Measurements from ENCODE around the gene DCC. TPM values are rescaled to one million over a fixed set of nuclear protein-coding genes. Genes with fewer than 3 reads are reported as not detected.
A peak's percentile ranks its signal among the peaks of the same experiment; 100 is the strongest.

Gene DCC, protein sequence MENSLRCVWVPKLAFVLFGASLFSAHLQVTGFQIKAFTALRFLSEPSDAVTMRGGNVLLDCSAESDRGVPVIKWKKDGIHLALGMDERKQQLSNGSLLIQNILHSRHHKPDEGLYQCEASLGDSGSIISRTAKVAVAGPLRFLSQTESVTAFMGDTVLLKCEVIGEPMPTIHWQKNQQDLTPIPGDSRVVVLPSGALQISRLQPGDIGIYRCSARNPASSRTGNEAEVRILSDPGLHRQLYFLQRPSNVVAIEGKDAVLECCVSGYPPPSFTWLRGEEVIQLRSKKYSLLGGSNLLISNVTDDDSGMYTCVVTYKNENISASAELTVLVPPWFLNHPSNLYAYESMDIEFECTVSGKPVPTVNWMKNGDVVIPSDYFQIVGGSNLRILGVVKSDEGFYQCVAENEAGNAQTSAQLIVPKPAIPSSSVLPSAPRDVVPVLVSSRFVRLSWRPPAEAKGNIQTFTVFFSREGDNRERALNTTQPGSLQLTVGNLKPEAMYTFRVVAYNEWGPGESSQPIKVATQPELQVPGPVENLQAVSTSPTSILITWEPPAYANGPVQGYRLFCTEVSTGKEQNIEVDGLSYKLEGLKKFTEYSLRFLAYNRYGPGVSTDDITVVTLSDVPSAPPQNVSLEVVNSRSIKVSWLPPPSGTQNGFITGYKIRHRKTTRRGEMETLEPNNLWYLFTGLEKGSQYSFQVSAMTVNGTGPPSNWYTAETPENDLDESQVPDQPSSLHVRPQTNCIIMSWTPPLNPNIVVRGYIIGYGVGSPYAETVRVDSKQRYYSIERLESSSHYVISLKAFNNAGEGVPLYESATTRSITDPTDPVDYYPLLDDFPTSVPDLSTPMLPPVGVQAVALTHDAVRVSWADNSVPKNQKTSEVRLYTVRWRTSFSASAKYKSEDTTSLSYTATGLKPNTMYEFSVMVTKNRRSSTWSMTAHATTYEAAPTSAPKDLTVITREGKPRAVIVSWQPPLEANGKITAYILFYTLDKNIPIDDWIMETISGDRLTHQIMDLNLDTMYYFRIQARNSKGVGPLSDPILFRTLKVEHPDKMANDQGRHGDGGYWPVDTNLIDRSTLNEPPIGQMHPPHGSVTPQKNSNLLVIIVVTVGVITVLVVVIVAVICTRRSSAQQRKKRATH (N-terminal part only)
- total RNA-seq (2021; ENCODE audit: unreplicated experiment) (not detected), Bru-seq, nascent RNA (percentile 0 among the genes with signal in this experiment), BruChase-seq, experiment 1, labeled RNA remaining after a 6-hour chase (percentile 0 among the genes with signal in this experiment), BruChase-seq, experiment 2, labeled RNA remaining after a 2-hour chase (percentile 0 among the genes with signal in this experiment)
- not detected in 2 replicates for polyA plus RNA-seq (2012)
- long read RNA-seq: 0 reads

DNA sequence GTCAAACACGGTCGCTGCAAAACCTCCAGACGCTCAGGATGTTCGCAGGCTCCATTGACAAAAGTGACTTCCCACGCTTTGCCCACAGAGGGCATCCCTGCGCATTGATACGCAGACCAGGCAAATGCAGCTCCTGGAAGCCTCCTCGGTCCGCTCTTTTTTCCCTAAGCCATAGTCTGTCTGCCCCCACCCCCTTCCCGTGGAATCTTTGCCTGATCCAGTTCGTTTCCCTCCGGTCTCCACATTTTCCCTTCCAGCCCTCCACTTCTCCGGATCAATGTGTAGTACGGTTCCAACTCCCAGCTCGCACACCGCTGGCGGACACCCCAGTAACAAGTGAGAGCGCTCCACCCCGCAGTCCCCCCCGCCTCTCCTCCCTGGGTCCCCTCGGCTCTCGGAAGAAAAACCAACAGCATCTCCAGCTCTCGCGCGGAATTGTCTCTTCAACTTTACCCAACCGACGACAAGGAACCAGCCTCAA is at the start of gene DCC:
Gene DCC, plus strand, starts transcription at position 307 of the 481 bp plus-strand sequence. CDS start 591 bp downstream, outside the sequence.
- no peak within 1 kb of the TSS for H3K4me2 ChIP-seq (ENCODE audit: low read length)
- no peak within 1 kb of the TSS for H2AFZ ChIP-seq (ENCODE audit: low read depth, low read length, poor library complexity, severe bottlenecking)
- intact Hi-C loops (cut with micrococcal nuclease): no loop called here
- H3K36me3 ChIP-seq (ENCODE audit: control insufficient read depth in 1 of 2, insufficient read depth in 2 of 2, low read length in 2 of 2): no peaks in the 10 kb centered on the region
- no peaks in the 10 kb centered on the region for H4K20me1 ChIP-seq (ENCODE audit: insufficient read depth)
- no peaks in the 10 kb centered on the region for H3K27me3 ChIP-seq (ENCODE audit: insufficient read depth, low read length)
- peaks cover 4 to 18% of the 10 kb centered on the region in 2 experiments; a peak in 2 of 4 replicates for H3K9me3 ChIP-seq (ENCODE audit: control insufficient read depth in 1 of 2, insufficient read depth in 1 of 2, low read depth in 1 of 2, low read length in 2 of 2)
- H3K4me3 ChIP-seq (replicated peaks in 1 of 2; ENCODE audit: low read depth in 1 of 2, low read length in 2 of 2): no peak within 1 kb of the TSS
- CTCF ChIA-PET: no interaction called here
- no TSS peak for BruUV-seq (replicated peaks)
- H3K27ac ChIP-seq (ENCODE audit: low read depth, low read length): no peak within 1 kb of the TSS
- no peaks in the 10 kb centered on the region for H3K79me2 ChIP-seq (ENCODE audit: insufficient read depth, low read length)
- RAD21 ChIA-PET (ENCODE audit: low non-redundant PET in 1 of 2, low total read pairs in 2 of 2, uncharacterized antibody in 2 of 2, unreplicated experiment in 2 of 2): no interaction called here
- ATAC-seq (no peak), DNase-seq (ENCODE audit: low read depth, low spot score) (no peak)
- no peaks in the 10 kb centered on the region for H3K4me1 ChIP-seq (ENCODE audit: control insufficient read depth in 1 of 2, insufficient read depth in 2 of 2, low read length in 2 of 2)
- POLR2A ChIA-PET: no interaction called here
- H3K9ac ChIP-seq (ENCODE audit: low read length): no peak within 1 kb of the TSS
- H3K9me2 ChIP-seq (ENCODE audit: insufficient read depth): no peaks in the 10 kb centered on the region
- TF ChIP-seq, protein P1, sequence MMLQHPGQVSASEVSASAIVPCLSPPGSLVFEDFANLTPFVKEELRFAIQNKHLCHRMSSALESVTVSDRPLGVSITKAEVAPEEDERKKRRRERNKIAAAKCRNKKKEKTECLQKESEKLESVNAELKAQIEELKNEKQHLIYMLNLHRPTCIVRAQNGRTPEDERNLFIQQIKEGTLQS (IDR thresholded peaks at IDR 0.05): no peak
- no peak for TF ChIP-seq TCF7L2 (IDR thresholded peaks at IDR 0.05; ENCODE audit: borderline replicate concordance, extremely low read depth, insufficient read depth, insufficient read length)
- no peak for TF ChIP-seq YY1 (IDR thresholded peaks at IDR 0.05; ENCODE audit: extremely low read depth, insufficient replicate concordance, low read depth, low read length)
- TF ChIP-seq SRF (IDR thresholded peaks at IDR 0.05; ENCODE audit: low read depth): no peak
- TF ChIP-seq CEBPB (IDR thresholded peaks at IDR 0.05; ENCODE audit: low read depth): no peak
- no peak for TF ChIP-seq SP1 (IDR thresholded peaks at IDR 0.05; ENCODE audit: low read depth)
- TF ChIP-seq CBX3 (IDR thresholded peaks at IDR 0.05; ENCODE audit: low read depth): no peak
- no peak for TF ChIP-seq ZNF274 (IDR thresholded peaks at IDR 0.05; ENCODE audit: low read depth, low read length)
- TF ChIP-seq JUND (IDR thresholded peaks at IDR 0.05): no peak
- no peak for TF ChIP-seq RAD21 (IDR thresholded peaks at IDR 0.05; ENCODE audit: low read depth)
- TF ChIP-seq, protein P2, sequence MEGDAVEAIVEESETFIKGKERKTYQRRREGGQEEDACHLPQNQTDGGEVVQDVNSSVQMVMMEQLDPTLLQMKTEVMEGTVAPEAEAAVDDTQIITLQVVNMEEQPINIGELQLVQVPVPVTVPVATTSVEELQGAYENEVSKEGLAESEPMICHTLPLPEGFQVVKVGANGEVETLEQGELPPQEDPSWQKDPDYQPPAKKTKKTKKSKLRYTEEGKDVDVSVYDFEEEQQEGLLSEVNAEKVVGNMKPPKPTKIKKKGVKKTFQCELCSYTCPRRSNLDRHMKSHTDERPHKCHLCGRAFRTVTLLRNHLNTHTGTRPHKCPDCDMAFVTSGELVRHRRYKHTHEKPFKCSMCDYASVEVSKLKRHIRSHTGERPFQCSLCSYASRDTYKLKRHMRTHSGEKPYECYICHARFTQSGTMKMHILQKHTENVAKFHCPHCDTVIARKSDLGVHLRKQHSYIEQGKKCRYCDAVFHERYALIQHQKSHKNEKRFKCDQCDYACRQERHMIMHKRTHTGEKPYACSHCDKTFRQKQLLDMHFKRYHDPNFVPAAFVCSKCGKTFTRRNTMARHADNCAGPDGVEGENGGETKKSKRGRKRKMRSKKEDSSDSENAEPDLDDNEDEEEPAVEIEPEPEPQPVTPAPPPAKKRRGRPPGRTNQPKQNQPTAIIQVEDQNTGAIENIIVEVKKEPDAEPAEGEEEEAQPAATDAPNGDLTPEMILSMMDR (IDR thresholded peaks at IDR 0.05 in 2 of 3, conservative IDR thresholded peaks at IDR 0.05 in 1 of 3; ENCODE audit: borderline replicate concordance in 1 of 3, insufficient read depth in 1 of 3, low read depth in 2 of 3, low read length in 2 of 3): no peak
- no peak for TF ChIP-seq SIN3A (IDR thresholded peaks at IDR 0.05; ENCODE audit: low read depth)
- TF ChIP-seq EGR1 (IDR thresholded peaks at IDR 0.05; ENCODE audit: low read depth): no peak
- TF ChIP-seq, protein P3, sequence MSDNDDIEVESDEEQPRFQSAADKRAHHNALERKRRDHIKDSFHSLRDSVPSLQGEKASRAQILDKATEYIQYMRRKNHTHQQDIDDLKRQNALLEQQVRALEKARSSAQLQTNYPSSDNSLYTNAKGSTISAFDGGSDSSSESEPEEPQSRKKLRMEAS (IDR thresholded peaks at IDR 0.05): no peak
- TF ChIP-seq FOSL1 (IDR thresholded peaks at IDR 0.05; ENCODE audit: low read depth): no peak
- TF ChIP-seq, protein P4, sequence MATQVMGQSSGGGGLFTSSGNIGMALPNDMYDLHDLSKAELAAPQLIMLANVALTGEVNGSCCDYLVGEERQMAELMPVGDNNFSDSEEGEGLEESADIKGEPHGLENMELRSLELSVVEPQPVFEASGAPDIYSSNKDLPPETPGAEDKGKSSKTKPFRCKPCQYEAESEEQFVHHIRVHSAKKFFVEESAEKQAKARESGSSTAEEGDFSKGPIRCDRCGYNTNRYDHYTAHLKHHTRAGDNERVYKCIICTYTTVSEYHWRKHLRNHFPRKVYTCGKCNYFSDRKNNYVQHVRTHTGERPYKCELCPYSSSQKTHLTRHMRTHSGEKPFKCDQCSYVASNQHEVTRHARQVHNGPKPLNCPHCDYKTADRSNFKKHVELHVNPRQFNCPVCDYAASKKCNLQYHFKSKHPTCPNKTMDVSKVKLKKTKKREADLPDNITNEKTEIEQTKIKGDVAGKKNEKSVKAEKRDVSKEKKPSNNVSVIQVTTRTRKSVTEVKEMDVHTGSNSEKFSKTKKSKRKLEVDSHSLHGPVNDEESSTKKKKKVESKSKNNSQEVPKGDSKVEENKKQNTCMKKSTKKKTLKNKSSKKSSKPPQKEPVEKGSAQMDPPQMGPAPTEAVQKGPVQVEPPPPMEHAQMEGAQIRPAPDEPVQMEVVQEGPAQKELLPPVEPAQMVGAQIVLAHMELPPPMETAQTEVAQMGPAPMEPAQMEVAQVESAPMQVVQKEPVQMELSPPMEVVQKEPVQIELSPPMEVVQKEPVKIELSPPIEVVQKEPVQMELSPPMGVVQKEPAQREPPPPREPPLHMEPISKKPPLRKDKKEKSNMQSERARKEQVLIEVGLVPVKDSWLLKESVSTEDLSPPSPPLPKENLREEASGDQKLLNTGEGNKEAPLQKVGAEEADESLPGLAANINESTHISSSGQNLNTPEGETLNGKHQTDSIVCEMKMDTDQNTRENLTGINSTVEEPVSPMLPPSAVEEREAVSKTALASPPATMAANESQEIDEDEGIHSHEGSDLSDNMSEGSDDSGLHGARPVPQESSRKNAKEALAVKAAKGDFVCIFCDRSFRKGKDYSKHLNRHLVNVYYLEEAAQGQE (IDR thresholded peaks at IDR 0.05; ENCODE audit: low read depth): no peak

All from HCT116 (cell line).